ENCODE results near the gene UBE2H. TPM values are rescaled to one million over a fixed set of nuclear protein-coding genes. Genes with fewer than 3 reads are reported as not detected.

UBE2H gene
- total and polyA plus RNA-seq, 4 donors: 71.0 to 118 (median 97.7) TPM

DNA sequence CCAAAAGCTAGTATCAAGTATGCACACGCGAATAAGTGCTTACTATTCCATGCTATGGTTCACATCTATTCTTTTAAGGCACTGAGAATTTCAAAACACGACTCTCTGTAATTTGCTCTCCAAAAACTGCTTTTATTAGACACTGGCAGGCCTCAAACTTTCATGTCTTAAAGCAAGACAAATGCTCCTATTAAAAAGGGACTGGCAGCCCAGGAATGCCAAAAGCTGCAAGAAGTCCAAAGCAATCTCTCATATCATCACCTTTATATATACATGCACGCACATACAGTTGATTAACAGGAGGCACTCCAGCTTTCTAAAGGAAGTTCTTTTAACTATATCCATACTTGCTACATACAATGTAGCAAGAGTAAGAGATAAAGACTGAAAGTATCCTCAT, 34.8 kb downstream of the UBE2H start:
- Histone ChIP-seq H3K27me3 (ENCODE audit: control insufficient read depth, insufficient read depth, low read length) (no peaks in the 10 kb centered on the region), H3K9me3 (ENCODE audit: control insufficient read depth, insufficient read depth, low read length) (no peaks in the 10 kb centered on the region), H3K4me1 (ENCODE audit: control insufficient read depth, insufficient read depth, low read length) (peaks cover 7% of the 10 kb centered on the region), H3K4me3 (ENCODE audit: low read depth, low read length) (no peak overlapping the region), H3K27ac (ENCODE audit: low read depth, low read length) (no peak overlapping the region), H3K36me3 (ENCODE audit: control insufficient read depth, insufficient read depth, low read length) (peaks cover 2% of the 10 kb centered on the region)
- no peak for DNase-seq (ENCODE audit: low read depth in 4 of 6, low spot score in 6 of 6)
- WGBS (ENCODE audit: insufficient coverage): 58% methylated on average over 3 of the region's 4 CpGs

DNA sequence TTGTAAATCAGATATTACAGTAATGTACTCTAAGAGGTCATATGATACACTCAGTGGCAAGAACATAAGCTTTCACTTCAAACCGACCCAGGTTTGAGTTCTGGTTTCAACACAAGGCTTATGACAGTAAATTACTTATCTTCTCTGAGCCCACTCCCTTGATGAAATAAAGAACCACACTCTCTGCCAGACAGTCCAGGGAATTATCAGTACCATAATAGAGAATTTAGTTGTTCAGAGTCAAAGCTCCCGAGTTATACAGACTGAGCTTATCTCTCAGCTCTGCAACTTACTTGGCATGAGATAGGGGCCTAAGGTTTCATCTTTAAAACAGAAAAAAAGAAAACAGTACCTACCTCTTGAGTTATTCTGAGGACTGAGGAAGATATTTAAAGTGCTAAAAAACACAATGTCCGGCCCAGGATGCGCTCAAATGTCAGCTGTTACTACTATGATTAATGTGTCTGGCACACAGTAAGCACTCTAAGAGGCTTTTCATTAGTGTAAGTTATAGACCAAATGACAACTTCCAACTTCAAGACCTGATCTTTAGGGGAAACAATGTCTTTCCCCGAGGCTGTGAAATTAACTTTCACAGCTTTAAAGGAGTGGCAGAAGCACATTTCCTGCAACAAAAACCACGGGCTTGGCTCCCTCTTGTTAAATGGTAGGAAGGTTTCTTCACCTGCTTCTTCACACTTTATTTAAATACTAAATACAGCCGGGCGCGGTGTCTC, 38.1 kb downstream of the UBE2H start:
- no peaks in the 10 kb centered on the region for H3K9me3 ChIP-seq (ENCODE audit: control insufficient read depth, insufficient read depth, low read length)
- WGBS (ENCODE audit: insufficient coverage): no CpG with 5 or more reads among the region's 9 CpGs
- no peaks in the 10 kb centered on the region for H3K27me3 ChIP-seq (ENCODE audit: control insufficient read depth, insufficient read depth, low read length)
- no peak overlapping the region for H3K4me3 ChIP-seq (ENCODE audit: low read depth, low read length)
- peaks cover 7% of the 10 kb centered on the region for H3K4me1 ChIP-seq (ENCODE audit: control insufficient read depth, insufficient read depth, low read length)
- peaks cover 4% of the 10 kb centered on the region for H3K36me3 ChIP-seq (ENCODE audit: control insufficient read depth, insufficient read depth, low read length)
- H3K27ac ChIP-seq (ENCODE audit: low read depth, low read length): no peak overlapping the region
- DNase-seq (ENCODE audit: low read depth in 4 of 6, low spot score in 6 of 6): no peak

DNA sequence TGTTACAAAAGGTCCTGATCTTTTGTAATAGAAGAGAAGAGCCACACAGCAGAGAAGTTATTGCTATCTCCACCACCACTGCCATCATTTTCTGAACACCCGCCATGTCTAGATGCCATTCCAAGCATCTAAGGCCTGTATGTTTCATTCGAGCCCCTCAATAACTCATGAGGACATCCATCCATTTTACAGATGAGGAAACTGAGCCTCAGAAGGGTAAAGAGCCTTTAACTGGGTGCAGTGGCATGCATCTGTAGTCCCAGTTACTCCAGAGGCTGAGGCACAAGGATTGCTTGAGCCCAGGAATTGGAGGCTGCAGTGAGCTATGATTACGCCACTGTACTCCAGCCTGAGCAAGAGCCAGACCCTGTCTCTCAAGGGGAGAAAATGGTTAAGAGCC, 39.3 kb downstream of the UBE2H start:
- WGBS (ENCODE audit: insufficient coverage): 100% methylated on average over 3 of the region's 3 CpGs
- Histone ChIP-seq H3K4me1 (ENCODE audit: control insufficient read depth, insufficient read depth, low read length) (peaks cover 7% of the 10 kb centered on the region), H3K4me3 (ENCODE audit: low read depth, low read length) (no peak overlapping the region), H3K27ac (ENCODE audit: low read depth, low read length) (no peak overlapping the region), H3K27me3 (ENCODE audit: control insufficient read depth, insufficient read depth, low read length) (no peaks in the 10 kb centered on the region), H3K36me3 (ENCODE audit: control insufficient read depth, insufficient read depth, low read length) (peaks cover 4% of the 10 kb centered on the region), H3K9me3 (ENCODE audit: control insufficient read depth, insufficient read depth, low read length) (no peaks in the 10 kb centered on the region)
- DNase-seq (ENCODE audit: low read depth in 4 of 6, low spot score in 6 of 6): no peak

DNA sequence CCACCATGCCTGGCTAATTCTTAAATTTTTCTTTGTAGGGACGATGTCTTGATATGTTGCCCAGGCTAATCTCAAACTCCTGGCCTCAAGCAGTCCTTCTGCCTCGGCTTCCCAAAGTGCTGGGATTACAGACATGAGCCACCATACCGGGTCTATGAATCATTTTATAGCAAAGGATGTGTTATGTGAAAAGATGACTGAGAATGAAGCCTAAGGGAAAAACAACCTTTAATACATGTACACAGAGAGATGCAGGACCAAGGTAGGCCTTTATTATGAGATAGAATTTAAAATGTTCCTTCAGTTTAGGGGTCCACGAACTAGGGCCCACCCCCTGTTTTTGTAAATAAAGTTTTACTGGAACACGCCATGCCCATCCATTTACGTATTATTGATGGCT, 41.0 kb downstream of the UBE2H start:
- no peak overlapping the region for H3K27ac ChIP-seq (ENCODE audit: low read depth, low read length)
- DNase-seq (ENCODE audit: low read depth in 4 of 6, low spot score in 6 of 6): no peak
- H3K36me3 ChIP-seq (ENCODE audit: control insufficient read depth, insufficient read depth, low read length): peaks cover 4% of the 10 kb centered on the region
- H3K4me1 ChIP-seq (ENCODE audit: control insufficient read depth, insufficient read depth, low read length): peaks cover 4% of the 10 kb centered on the region
- no peak overlapping the region for H3K4me3 ChIP-seq (ENCODE audit: low read depth, low read length)
- H3K27me3 ChIP-seq (ENCODE audit: control insufficient read depth, insufficient read depth, low read length): no peaks in the 10 kb centered on the region
- WGBS (ENCODE audit: insufficient coverage): 75% methylated on average over 1 of the region's 6 CpGs
- H3K9me3 ChIP-seq (ENCODE audit: control insufficient read depth, insufficient read depth, low read length): no peaks in the 10 kb centered on the region

DNA sequence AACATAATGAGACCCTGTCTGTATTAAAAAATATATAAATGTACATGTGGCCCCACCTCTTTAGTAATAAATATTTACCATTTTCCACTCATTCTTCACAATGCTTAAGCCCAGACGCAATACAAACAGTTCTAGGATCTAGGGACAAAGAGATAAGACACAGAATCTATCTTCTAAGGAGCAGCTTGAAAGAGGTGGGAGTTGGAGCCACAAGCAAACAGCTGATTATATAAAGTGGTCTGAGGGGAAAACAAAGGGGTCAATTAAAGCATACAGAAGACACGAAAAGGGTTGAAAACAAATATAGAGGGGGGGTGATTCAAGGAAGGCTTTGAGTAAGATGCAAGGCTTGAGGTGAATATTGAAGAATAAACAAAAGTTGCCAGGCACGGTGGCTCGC, 43.1 kb downstream of the UBE2H start:
- H3K4me1 ChIP-seq (ENCODE audit: control insufficient read depth, insufficient read depth, low read length): peaks cover 4% of the 10 kb centered on the region
- no peak overlapping the region for H3K4me3 ChIP-seq (ENCODE audit: low read depth, low read length)
- H3K36me3 ChIP-seq (ENCODE audit: control insufficient read depth, insufficient read depth, low read length): peaks cover 4% of the 10 kb centered on the region
- 69% methylated on average over 1 of the region's 4 CpGs for WGBS (ENCODE audit: insufficient coverage)
- no peaks in the 10 kb centered on the region for H3K9me3 ChIP-seq (ENCODE audit: control insufficient read depth, insufficient read depth, low read length)
- H3K27ac ChIP-seq (ENCODE audit: low read depth, low read length): no peak overlapping the region
- DNase-seq (ENCODE audit: low read depth in 4 of 6, low spot score in 6 of 6): no peak
- no peaks in the 10 kb centered on the region for H3K27me3 ChIP-seq (ENCODE audit: control insufficient read depth, insufficient read depth, low read length)

DNA sequence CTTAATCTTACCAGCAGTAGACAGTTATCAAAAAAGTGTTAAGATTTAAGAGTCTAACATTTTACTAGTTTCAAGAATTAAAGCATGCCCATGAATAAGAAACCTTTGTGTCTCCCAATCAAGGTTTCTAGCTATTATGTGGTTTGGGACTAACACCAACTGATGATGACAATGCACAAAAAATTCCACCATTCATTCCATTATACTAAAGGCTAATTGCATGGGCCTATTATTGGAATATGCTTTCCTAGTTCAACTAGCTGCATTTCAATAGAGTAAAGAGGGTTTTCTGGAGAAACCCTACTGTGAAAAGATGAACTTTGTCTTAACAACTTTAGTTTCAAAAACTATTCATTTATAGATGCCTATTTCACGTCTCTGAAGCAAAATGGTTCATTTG, 44.6 kb downstream of the UBE2H start:
- Histone ChIP-seq H3K9me3 (ENCODE audit: control insufficient read depth, insufficient read depth, low read length) (no peaks in the 10 kb centered on the region), H3K36me3 (ENCODE audit: control insufficient read depth, insufficient read depth, low read length) (peaks cover 4% of the 10 kb centered on the region), H3K4me3 (ENCODE audit: low read depth, low read length) (no peak overlapping the region), H3K27me3 (ENCODE audit: control insufficient read depth, insufficient read depth, low read length) (no peaks in the 10 kb centered on the region), H3K4me1 (ENCODE audit: control insufficient read depth, insufficient read depth, low read length) (peaks cover 4% of the 10 kb centered on the region), H3K27ac (ENCODE audit: low read depth, low read length) (no peak overlapping the region)
- DNase-seq (ENCODE audit: low read depth in 4 of 6, low spot score in 6 of 6): no peak
- WGBS (ENCODE audit: insufficient coverage): no CpG with 5 or more reads among the region's 1 CpG

DNA sequence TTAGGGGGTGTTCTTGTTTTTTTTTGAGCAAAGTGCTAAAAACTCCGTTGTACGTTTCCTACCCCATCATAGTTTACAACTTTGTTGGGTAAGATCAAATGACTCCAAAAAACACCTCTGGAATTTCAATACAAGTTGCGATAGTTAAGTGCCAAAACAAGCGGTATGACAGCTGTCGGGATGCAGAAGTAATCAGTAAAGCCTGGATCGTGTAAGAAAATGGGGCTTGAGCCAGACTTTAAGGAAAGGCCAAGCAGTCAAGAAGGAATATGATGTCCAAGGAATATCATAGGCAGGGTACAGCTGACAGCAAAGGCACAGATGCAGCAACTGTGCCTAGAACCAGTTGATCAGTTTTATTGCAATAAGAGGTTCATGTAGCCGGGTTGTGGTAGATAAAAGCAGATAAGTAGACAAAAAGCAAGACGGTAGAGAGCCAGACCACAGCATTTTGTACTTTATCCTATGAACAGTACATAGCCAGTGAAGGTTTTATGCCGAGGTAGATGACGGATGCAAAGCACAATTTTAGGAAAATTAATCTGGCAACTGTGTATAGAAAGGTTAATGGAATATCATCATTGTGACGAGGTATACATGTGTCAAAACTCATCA, 45.5 kb downstream of the UBE2H start:
- Histone ChIP-seq H3K27me3 (ENCODE audit: control insufficient read depth, insufficient read depth, low read length) (no peaks in the 10 kb centered on the region), H3K4me1 (ENCODE audit: control insufficient read depth, insufficient read depth, low read length) (peaks cover 4% of the 10 kb centered on the region), H3K36me3 (ENCODE audit: control insufficient read depth, insufficient read depth, low read length) (peaks cover 4% of the 10 kb centered on the region), H3K27ac (ENCODE audit: low read depth, low read length) (no peak overlapping the region), H3K9me3 (ENCODE audit: control insufficient read depth, insufficient read depth, low read length) (no peaks in the 10 kb centered on the region), H3K4me3 (ENCODE audit: low read depth, low read length) (no peak overlapping the region)
- no peak for DNase-seq (ENCODE audit: low read depth in 4 of 6, low spot score in 6 of 6)
- WGBS (ENCODE audit: insufficient coverage): 61% methylated on average over 4 of the region's 11 CpGs

DNA sequence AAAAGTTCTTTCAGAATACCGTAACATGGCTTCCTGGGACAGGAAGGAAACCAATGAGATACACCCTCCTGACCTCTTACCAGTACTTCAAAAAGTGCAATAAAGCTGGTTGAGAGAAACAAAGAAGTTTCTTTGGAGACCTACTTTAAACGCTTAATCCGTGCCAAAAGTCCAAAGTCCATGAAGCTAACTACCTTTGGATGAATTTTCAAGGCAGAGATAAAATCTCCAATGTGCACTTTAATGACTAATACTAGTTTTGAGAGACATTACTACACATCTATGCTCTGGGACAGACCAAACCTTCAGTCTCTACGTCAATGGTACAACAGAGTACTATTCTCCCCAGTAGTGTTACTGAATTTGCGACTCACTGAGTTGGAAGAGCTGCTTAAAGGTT, 46.1 kb downstream of the UBE2H start:
- no CpG with 5 or more reads among the region's 5 CpGs for WGBS (ENCODE audit: insufficient coverage)
- DNase-seq (ENCODE audit: low read depth in 4 of 6, low spot score in 6 of 6): no peak
- H3K4me1 ChIP-seq (ENCODE audit: control insufficient read depth, insufficient read depth, low read length): peaks cover 4% of the 10 kb centered on the region
- no peaks in the 10 kb centered on the region for H3K9me3 ChIP-seq (ENCODE audit: control insufficient read depth, insufficient read depth, low read length)
- H3K27me3 ChIP-seq (ENCODE audit: control insufficient read depth, insufficient read depth, low read length): no peaks in the 10 kb centered on the region
- no peak overlapping the region for H3K27ac ChIP-seq (ENCODE audit: low read depth, low read length)
- H3K36me3 ChIP-seq (ENCODE audit: control insufficient read depth, insufficient read depth, low read length): peaks cover 5% of the 10 kb centered on the region
- H3K4me3 ChIP-seq (ENCODE audit: low read depth, low read length): no peak overlapping the region

DNA sequence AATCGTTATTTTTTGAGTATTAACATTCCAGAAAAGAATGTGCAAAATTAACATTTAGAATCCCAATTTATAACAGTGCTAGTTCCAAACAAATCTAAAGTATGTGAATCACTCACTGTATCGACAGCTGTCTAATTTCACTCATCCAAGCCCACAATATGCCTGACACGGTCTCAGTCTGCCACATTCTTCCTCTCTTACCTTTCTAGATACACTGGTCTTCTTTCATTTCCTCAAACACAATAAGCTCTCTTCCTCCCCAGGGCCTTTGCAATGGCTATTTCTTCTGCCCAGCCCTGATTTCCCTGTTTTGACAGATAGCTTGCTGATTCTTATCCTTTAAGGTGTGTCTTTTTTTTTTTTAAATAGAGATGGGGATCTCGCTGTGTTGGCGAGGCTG, 48.8 kb downstream of the UBE2H start:
- H3K9me3 ChIP-seq (ENCODE audit: control insufficient read depth, insufficient read depth, low read length): no peaks in the 10 kb centered on the region
- H3K27ac ChIP-seq (ENCODE audit: low read depth, low read length): no peak overlapping the region
- no peak for DNase-seq (ENCODE audit: low read depth in 4 of 6, low spot score in 6 of 6)
- no peak overlapping the region for H3K4me3 ChIP-seq (ENCODE audit: low read depth, low read length)
- peaks cover 4% of the 10 kb centered on the region for H3K4me1 ChIP-seq (ENCODE audit: control insufficient read depth, insufficient read depth, low read length)
- H3K36me3 ChIP-seq (ENCODE audit: control insufficient read depth, insufficient read depth, low read length): peaks cover 6% of the 10 kb centered on the region
- WGBS (ENCODE audit: insufficient coverage): 88% methylated on average over 2 of the region's 5 CpGs
- H3K27me3 ChIP-seq (ENCODE audit: control insufficient read depth, insufficient read depth, low read length): no peaks in the 10 kb centered on the region

DNA sequence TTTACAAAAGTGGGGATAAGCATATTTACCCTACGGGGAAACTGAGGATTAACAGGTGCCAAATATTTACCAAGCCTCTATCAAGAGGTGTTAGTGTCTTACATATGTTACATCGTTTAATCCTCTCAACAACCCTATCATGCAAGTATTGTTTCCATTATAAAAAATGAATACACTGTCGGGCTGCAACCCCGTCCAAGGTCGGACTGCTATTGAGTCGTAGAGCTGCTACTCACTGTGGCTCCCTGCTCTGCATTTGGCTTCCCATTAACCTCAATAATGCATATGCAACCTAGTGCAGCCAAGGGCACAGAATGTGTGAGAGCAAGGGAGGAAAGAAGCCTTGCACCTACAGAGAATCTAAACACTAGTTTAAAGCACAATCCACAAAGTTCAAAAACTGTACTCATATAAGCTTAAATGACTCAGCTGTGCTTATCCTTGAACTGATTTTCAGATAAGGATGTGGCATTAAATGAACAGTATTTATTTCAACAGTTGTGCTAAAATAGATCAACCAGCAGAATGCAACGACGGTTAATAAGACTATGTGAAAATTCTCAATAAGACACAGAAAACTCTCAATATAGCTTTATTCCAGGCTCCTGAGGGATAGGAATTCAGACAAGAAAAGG, 49.9 kb downstream of the UBE2H start:
- no peak overlapping the region for H3K4me3 ChIP-seq (ENCODE audit: low read depth, low read length)
- H3K9me3 ChIP-seq (ENCODE audit: control insufficient read depth, insufficient read depth, low read length): no peaks in the 10 kb centered on the region
- peaks cover 6% of the 10 kb centered on the region for H3K36me3 ChIP-seq (ENCODE audit: control insufficient read depth, insufficient read depth, low read length)
- 82% methylated on average over 4 of the region's 8 CpGs for WGBS (ENCODE audit: insufficient coverage)
- H3K4me1 ChIP-seq (ENCODE audit: control insufficient read depth, insufficient read depth, low read length): peaks cover 4% of the 10 kb centered on the region
- H3K27ac ChIP-seq (ENCODE audit: low read depth, low read length): no peak overlapping the region
- no peaks in the 10 kb centered on the region for H3K27me3 ChIP-seq (ENCODE audit: control insufficient read depth, insufficient read depth, low read length)
- no peak for DNase-seq (ENCODE audit: low read depth in 4 of 6, low spot score in 6 of 6)

Measured in spinal cord (tissue), 10 donors.